ENCODE measurements around the gene RPLP1.

Gene RPLP1

DNA sequence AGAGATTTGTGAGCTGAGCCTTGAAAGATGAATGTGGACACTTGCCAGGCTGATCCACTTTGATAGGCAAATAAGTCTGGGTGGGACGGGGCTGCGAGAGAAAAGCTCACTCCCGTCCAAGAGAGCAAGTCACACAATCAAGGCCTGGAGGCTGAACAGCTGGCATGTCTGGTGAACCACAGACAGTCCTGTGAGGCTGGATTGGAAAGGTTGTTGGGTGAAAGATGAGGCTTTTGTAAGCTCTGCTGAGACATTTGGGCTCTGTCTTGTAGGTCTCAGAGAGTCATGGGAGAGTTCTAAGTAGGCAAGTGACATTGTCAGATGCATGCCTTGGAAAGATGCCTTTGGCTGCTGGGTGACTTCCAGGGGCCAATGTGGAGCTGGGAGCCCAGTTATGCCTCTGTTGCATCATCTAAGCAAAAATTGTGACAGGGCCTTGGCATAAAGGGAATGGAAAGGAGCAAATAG is 38.5 kb downstream of the RPLP1 start:
- Histone ChIP-seq H4K20me1 (ENCODE audit: control insufficient read depth, insufficient read depth, low read depth, low read length) (no peaks in the 10 kb centered on the region), H3F3A (ENCODE audit: control insufficient read depth, insufficient read depth) (no peaks in the 10 kb centered on the region), H3K79me2 (ENCODE audit: control insufficient read depth, low read length) (no peaks in the 10 kb centered on the region), H3K4me2 (ENCODE audit: low read length) (no peak overlapping the region), H3K4me1 (ENCODE audit: control insufficient read depth, low read length) (no peaks in the 10 kb centered on the region), H3K9me2 (replicated peaks; ENCODE audit: control insufficient read depth, low read length) (no peaks in the 10 kb centered on the region), H3K36me3 (ENCODE audit: control insufficient read depth, low read length) (no peaks in the 10 kb centered on the region), H3K9me3 (ENCODE audit: control insufficient read depth, insufficient read depth, low read length) (no peaks in the 10 kb centered on the region), H3K27me3 (ENCODE audit: control insufficient read depth, low read length) (peaks cover 18% of the 10 kb centered on the region), H3K27ac (ENCODE audit: low read depth, low read length) (no peak overlapping the region), H3K4me3 (ENCODE audit: low read length) (no peak overlapping the region)
- TF ChIP-seq EZH2phosphoT487 (IDR thresholded peaks at IDR 0.05; ENCODE audit: borderline replicate concordance, low read length) = no peak
- TF ChIP-seq, protein P1, sequence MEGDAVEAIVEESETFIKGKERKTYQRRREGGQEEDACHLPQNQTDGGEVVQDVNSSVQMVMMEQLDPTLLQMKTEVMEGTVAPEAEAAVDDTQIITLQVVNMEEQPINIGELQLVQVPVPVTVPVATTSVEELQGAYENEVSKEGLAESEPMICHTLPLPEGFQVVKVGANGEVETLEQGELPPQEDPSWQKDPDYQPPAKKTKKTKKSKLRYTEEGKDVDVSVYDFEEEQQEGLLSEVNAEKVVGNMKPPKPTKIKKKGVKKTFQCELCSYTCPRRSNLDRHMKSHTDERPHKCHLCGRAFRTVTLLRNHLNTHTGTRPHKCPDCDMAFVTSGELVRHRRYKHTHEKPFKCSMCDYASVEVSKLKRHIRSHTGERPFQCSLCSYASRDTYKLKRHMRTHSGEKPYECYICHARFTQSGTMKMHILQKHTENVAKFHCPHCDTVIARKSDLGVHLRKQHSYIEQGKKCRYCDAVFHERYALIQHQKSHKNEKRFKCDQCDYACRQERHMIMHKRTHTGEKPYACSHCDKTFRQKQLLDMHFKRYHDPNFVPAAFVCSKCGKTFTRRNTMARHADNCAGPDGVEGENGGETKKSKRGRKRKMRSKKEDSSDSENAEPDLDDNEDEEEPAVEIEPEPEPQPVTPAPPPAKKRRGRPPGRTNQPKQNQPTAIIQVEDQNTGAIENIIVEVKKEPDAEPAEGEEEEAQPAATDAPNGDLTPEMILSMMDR (IDR thresholded peaks at IDR 0.05; ENCODE audit: low read depth, low read length, poor library complexity, severe bottlenecking) = no peak

DNA sequence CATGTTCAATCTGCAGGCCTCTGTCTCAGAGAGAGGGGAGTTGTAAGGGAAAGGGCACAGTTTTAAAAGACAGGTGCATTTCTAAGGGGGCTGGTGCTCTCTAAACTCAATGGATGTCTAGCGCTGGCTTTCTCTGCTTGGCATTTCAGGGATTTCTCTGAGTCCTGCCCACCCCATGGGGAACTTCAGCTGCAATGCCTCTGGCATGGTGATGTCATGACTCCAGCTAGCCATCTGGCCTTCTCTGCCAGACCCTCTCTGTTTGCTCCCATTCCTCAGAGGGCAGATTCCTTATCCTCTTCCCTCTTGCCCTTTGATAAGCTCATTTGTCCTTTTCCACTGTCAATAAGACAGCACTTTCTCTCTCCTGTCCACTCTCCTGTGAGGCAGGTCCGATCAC is 40.8 kb downstream of the RPLP1 start:
- Histone ChIP-seq H3K27me3 (ENCODE audit: control insufficient read depth, low read length) (peaks cover 17% of the 10 kb centered on the region), H3K27ac (ENCODE audit: low read depth, low read length) (no peak overlapping the region), H3F3A (ENCODE audit: control insufficient read depth, insufficient read depth) (no peaks in the 10 kb centered on the region), H3K36me3 (ENCODE audit: control insufficient read depth, low read length) (no peaks in the 10 kb centered on the region), H3K4me3 (ENCODE audit: low read length) (no peak overlapping the region), H3K4me2 (ENCODE audit: low read length) (no peak overlapping the region), H4K20me1 (ENCODE audit: control insufficient read depth, insufficient read depth, low read depth, low read length) (no peaks in the 10 kb centered on the region), H3K4me1 (ENCODE audit: control insufficient read depth, low read length) (no peaks in the 10 kb centered on the region), H3K9me2 (replicated peaks; ENCODE audit: control insufficient read depth, low read length) (no peaks in the 10 kb centered on the region), H3K79me2 (ENCODE audit: control insufficient read depth, low read length) (no peaks in the 10 kb centered on the region), H3K9me3 (ENCODE audit: control insufficient read depth, insufficient read depth, low read length) (no peaks in the 10 kb centered on the region)
- TF ChIP-seq EZH2phosphoT487 (IDR thresholded peaks at IDR 0.05; ENCODE audit: borderline replicate concordance, low read length) = no peak
- TF ChIP-seq, protein P1 (IDR thresholded peaks at IDR 0.05; ENCODE audit: low read depth, low read length, poor library complexity, severe bottlenecking) = no peak

DNA sequence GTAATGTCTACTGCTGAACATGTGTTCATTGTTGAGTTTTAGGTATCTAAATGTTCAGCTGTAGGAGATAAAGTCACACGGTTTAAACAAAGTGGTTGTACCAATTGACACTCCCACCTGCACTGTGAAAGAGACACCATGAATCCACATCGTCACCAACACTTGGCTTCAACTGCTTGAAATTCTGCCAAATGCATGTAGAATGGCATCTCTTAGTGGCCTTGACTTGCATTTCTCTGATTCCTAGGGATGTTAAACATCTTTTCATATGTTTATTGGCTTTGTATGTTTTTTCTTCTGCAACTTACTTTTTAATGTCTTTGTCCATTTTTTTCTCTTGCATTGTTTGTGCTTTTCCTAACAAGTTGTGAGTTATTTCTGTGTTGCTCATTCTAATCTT is 43.4 kb downstream of the RPLP1 start:
- no peaks in the 10 kb centered on the region for H3K9me2 ChIP-seq (replicated peaks; ENCODE audit: control insufficient read depth, low read length)
- no peaks in the 10 kb centered on the region for H3K4me1 ChIP-seq (ENCODE audit: control insufficient read depth, low read length)
- no peaks in the 10 kb centered on the region for H4K20me1 ChIP-seq (ENCODE audit: control insufficient read depth, insufficient read depth, low read depth, low read length)
- peaks cover 11% of the 10 kb centered on the region for H3K27me3 ChIP-seq (ENCODE audit: control insufficient read depth, low read length)
- H3F3A ChIP-seq (ENCODE audit: control insufficient read depth, insufficient read depth) = no peaks in the 10 kb centered on the region
- no peaks in the 10 kb centered on the region for H3K79me2 ChIP-seq (ENCODE audit: control insufficient read depth, low read length)
- no peak overlapping the region for H3K4me3 ChIP-seq (ENCODE audit: low read length)
- no peaks in the 10 kb centered on the region for H3K36me3 ChIP-seq (ENCODE audit: control insufficient read depth, low read length)
- H3K4me2 ChIP-seq (ENCODE audit: low read length) = no peak overlapping the region
- H3K9me3 ChIP-seq (ENCODE audit: control insufficient read depth, insufficient read depth, low read length) = no peaks in the 10 kb centered on the region
- no peak overlapping the region for H3K27ac ChIP-seq (ENCODE audit: low read depth, low read length)
- TF ChIP-seq, protein P1 (IDR thresholded peaks at IDR 0.05; ENCODE audit: low read depth, low read length, poor library complexity, severe bottlenecking) = no peak
- TF ChIP-seq EZH2phosphoT487 (IDR thresholded peaks at IDR 0.05; ENCODE audit: borderline replicate concordance, low read length) = no peak

Measured in DOHH2 (cell line).